GM18498 (cell line): ENCODE measurements around the gene HSPB7.
"Not testable (repeated sequence)": the region's sequence is repeated elsewhere in the genome, so short reads cannot be mapped to it uniquely, and the experiment has no call there.

Experiments
- ATAC-seq: cut with Tn5 transposase; IDR thresholded peaks from one replicate; pipeline ENCODE4 v1.9.1; 2021; ENCODE audit warnings: mild to moderate bottlenecking, moderate library complexity; ENCODE audit not compliant: unreplicated experiment

Gene HSPB7

DNA sequence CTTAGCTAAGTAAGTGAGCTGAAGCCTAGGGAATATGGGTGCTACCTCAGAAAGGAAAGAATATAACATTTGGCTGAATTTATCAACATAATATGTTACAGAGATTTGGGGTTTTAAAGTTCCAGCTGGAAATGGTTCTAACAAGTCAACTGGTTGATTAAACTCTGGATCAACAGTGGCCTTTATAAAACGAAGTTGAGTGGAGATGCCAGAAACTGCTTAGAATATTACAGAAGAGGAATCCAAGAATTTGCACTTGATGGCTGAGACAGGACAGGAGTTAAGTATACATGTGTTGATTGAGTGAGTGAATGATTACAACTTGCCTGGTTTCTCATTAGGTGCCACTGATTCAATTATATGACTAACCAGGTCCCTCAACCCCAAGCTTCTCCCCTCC, 34.6 kb downstream of the HSPB7 start:
- no peak for ATAC-seq

DNA sequence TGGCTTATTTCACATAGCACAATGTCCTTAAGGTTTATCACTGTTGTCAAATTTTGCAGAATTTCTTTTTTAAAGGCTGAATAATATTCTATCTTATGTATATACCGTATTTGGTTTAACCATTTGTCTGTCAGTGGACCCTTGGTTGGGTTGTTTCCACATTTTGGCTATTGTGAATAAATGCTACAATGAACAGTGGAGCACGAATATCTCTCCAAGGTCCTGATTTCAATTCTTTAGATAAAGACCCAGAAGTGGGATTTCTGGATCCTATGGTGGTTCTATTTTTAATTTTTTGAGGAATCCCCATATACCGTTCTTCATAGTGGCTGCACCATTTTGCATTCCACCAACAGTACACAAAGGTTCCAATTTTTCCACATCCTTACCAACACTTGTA, 36.2 kb downstream of the HSPB7 start:
- no peak for ATAC-seq

DNA sequence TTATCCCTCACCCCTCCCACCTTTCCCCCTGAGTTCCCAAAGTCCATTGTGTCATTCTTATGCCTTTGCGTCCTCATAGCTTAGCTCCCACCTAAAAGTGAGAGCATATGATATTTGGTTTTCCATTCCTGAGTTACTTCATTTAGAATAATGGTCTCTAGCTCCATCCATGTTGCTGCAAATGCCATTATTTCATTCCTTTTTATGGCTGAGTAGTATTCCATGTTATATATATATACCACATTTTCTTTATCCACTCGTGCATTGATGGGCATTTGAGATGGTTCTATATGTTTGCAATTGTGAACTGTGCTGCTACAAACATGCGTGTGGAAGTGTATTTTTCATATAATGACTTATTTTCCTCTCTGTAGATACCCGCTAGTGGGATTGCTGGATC, 39.9 kb downstream of the HSPB7 start:
- not testable (repeated sequence) for ATAC-seq

DNA sequence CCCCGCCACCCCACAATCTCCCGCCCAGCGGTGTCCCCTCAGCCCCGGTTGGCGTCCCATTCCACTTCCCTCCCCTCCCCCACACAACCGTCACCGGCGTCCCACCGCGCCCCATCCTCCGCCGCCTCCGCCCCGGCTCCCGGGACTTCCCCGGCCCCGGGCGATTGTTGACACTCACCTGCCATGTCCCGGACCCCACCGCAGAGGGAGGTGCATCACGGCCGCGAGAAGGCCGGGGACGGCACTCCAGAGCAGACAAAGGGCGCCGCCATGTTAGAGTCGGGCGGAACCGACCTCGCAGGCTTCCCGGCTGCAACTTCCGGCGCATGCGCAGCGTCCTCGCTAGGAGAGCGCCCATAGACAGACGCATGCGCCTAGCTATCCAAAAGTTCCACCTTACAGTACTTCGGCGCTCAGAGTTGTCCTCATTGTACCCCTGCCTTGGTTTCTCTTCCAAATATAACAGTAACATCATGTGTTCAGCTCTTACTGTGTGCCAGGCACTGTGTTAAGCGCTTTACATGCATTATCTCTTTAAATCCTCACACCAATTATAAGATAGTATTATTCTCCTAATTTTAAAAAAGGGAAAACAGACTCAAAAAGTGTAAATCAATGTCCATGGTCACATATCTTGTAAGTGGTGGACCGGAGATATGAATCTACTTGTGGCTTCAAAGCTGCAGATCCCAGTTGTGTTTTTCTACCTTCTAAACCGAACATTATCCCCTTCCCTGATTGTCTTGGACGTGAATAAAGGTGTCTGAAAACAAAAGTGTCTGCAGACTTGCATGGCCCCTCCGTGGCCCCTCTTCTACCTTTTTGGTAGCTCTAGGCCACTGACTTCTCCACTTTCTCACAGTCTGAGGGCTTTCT, 41.8 kb downstream of the HSPB7 start, which contains the start of gene ZBTB17:
Gene ZBTB17, minus strand, starts transcription at position 297 of the 876 bp plus-strand sequence. CDS start 27,606 bp downstream, outside the sequence.
- peak; percentile 72 for ATAC-seq

DNA sequence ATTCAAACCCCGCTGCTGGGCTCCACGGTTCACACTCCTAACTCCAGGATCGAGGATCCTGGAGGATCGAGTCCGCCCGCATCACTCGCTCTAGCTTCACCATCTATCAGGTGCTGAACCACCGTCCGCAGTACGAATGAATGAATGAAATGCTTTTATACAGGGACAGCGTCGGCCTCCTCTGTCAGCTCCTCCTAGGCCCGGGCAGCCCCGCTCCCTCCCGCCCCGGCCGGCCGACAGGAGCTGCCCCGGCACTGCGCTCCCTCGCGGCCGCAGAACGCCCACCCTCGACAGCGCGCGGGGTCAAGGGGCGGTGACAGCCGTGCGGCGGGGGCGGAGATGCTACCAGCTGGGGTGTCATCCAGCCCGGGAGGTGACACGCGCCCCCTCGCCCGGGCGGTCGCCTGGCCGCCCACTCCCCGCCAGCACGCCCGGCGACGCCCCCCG, 42.5 kb downstream of the HSPB7 start:
- ATAC-seq, result peak; percentile 71

DNA sequence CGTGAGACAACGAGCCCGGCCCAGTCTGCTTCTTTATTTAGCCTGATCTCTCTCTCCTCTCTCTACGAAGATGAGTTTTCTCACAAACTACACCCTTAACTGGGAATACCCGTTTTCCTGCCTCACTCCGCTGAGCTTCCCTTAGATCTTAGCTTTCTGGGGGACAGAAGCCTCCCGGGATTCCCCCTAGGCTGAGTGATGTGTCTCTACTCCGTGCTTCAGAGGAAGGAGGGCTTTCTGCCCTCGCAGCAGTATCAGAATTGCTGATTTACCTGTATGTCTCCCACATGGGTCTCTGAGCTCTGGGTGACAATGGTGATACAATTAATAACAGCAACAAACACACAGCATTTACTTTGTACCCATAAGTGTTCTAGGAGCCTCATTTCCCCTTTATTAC, 43.0 kb downstream of the HSPB7 start:
- ATAC-seq, result peak; percentile 18

DNA sequence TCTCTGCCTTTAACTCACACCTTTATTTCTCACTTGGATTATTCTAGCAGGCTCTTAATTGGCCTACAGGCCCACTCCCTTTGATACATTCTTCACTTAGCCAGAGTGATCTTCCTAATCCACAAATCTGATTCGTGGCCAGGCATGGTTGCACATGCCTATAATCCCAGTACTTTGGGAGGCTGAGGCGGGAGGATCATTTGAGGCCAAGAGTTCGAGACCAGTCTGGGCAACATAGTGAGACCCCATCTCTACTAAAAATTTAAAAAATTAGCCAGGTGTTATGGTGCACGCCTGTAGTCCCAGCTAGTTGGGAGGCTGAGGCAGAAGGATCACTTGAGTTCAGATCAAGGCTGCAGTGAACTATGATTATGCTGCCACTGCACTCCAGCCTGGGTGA, 44.1 kb downstream of the HSPB7 start:
- ATAC-seq, result no peak

DNA sequence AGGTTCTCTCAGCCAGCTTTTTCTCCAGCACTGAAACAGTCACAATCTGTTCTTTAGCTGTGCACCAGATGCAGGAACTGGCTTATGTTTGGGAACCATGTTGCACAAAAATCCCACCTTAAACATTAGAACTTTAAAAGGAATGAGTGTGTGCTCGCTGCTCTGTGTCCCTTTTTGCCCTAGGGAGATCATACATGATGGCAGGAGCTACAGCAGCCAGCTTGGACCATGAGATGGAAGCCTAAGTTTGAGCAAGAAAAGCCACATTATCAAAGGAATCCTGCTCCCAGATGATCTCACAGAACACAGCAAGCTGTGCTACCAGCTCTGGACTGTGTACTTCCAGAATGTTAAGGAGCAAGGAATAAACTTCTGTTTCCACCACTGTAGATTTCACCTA, 45.4 kb downstream of the HSPB7 start:
- ATAC-seq, result no peak

DNA sequence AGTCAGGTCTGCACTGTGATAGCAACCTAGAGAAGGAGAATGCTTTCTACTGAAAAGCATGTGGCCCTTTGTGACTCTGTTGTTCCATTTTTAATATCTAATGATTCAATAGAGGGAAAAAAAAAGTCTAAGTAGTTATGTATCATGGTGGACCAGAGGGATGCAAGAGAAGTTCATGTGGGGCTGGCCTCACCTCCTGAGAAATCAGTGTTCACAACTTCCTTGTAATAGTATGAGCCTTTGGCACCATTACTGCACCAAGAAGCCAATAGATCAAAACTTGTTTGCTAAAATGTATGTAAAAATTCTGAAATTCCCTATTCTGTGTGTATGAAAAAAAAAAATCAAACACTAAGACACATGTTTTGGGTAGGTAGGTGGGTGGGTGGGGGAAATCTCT, 46.9 kb downstream of the HSPB7 start:
- ATAC-seq, result no peak

DNA sequence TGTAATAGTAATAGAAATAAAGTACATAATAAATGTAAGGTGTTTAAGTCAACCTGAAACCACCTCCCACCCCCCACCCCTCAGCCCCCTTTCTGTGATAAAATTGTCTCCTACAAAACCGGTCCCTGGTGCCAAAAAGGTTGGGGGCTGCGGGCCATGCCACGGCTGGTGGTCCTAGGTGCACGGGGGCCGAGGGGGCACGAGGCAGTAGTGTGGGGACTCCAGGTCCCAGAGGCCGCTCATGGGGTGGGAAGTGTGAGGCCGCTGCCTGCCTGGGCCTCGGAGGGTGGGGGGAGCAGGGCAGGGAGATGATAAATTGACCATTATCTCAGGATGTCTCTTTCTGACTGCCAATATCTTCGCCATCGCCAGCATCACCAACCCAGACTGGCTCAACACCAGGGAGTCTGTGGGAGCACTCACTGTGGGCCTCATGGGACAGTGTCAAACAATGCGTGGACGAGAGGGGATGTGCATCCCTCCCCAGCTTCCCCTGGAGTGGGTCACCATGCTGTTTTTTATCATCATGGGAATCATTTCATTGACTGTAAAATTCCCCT, 48.4 kb downstream of the HSPB7 start:
- ATAC-seq, result no peak

DNA sequence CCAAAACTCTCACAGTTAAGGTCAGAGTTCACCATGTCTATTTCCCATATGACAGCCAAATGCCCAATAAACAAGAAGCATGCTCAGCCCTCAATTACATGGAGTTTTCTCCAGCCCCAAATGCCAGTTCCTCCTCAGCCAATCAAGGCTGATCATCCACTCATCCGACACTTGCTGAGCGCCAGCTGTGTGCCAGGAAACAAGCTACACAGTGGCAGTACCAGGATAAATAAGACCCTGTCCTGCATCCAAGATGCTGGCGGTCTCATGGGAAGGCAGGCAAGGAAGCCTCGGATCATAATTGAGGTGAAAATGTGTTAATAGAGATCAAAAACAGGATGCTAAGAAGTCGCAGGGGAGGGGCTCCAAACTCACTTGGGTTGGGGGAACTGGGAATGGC, 49.7 kb downstream of the HSPB7 start:
- ATAC-seq, result no peak

DNA sequence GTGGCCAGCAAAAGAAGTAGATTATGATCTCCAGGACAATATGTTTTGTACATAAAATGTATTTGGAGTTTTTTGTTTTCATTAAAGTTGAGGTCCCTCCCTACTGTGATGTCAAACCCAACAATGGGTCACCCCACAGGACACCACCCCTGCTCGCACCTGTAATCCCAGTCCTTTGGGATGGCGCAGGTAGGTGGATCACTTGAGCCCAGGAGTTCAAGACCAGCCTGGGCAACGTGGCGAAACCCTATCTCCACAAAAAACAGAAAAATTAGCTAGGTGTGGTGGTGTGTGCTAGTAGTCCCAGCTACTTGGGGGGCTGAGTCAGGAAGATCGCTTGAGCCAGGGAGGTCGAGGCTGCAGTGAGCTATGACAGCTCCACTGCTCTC, 50.9 kb downstream of the HSPB7 start:
- ATAC-seq, result no peak

DNA sequence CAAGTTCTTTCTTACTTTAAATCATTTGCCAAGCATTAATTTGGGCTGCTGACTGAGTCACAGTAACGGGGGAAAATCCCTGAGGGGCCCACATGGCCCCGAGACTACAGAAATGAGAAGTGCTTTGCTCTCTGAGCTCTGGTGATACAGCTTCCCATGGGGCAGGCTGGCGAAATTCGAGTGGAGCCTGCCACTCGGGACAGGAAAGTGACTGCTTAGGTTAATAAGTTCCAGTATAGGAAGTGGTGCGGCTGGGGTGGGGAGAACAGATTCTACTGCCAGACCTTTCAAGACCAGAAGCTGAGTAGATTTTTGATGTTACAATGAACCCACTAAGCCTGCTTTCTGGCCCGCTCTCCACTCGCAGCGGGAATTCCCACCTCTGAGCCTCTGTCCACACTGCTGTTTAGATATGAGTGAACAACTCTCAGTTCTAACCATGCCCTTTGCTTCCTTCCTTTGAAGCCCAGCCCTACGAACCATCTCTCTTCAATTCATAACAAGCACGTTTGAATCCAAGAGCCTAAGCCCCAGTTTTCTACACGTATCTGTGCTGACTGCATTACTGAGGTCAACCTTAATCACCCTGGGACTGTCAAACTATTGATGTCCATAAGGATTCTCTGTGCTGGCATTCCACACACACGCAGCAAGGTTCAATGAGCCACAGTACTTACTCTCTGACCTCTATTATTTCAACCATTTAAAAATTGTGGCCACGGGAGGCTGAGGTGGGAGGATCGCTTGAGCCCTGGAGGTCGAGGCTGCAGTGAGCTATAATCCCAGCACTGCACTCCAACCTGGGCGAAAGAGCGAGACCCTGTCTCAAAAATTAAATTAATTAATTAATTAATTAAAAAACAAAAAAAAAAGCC, 51.5 kb downstream of the HSPB7 start:
- peak; percentile 71 for ATAC-seq

DNA sequence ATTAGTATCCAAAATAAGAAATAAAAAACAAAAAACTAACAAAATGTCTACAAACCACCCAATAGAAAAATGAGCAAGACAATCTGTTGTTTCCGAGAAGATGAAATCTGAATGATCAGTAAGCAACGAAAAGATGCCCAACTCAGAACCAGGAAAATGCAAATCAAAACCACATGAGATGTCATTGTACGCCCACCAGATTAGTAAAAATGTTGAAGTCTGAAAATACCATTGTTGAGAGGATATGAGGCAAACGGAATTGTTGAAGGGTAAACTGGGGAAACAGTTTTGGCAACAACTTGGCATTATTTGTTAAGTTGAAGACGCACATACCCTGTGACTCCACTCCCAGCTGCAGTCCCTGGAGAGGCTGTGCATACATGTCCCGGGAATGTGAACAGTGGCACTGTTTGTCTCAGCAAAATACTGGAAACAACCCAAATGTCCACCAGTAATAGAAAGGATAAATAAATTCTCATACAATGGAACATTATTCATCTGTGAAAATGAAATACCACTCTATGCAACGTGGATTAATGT, 52.5 kb downstream of the HSPB7 start:
- no peak for ATAC-seq
